ENCODE results near the gene ANKMY1. TPM values are rescaled to one million over a fixed set of nuclear protein-coding genes. Genes with fewer than 3 reads are reported as not detected.

The ANKMY1 gene
- total RNA-seq, 1 experiment from 2014 or later = 28.3 TPM

GRCh38 chr2:240466579-240467148 is 91.1 kb downstream of the ANKMY1 start:
- DNase-seq (ENCODE audit: low read depth, low spot score) (no peak), ATAC-seq (no peak)
- ChIA-PET POLR2A (no interaction called here), RAD21 (ENCODE audit: low non-redundant PET in 1 of 2, low total read pairs in 2 of 2, uncharacterized antibody in 2 of 2, unreplicated experiment in 2 of 2) (interaction anchor here in 1 of 2 experiments (0.7 kb wide), 1 partner anchor 234 kb away, joined by 3 read pairs; no protein-coding TSS in a partner anchor), CTCF (no interaction called here)
- no peaks in the 10 kb centered on the region for H3K9me3 ChIP-seq (ENCODE audit: control insufficient read depth in 1 of 2, insufficient read depth in 1 of 2, low read depth in 1 of 2, low read length in 2 of 2)
- H3K9ac ChIP-seq (ENCODE audit: low read length) = no peak overlapping the region
- no peak overlapping the region for H3K4me3 ChIP-seq (replicated peaks in 1 of 2; ENCODE audit: low read depth in 1 of 2, low read length in 2 of 2)
- H4K20me1 ChIP-seq (ENCODE audit: insufficient read depth) = no peaks in the 10 kb centered on the region
- H3K4me1 ChIP-seq (ENCODE audit: control insufficient read depth in 1 of 2, insufficient read depth in 2 of 2, low read length in 2 of 2) = no peaks in the 10 kb centered on the region
- intact Hi-C loops (cut with micrococcal nuclease) = no loop called here
- H2AFZ ChIP-seq (ENCODE audit: low read depth, low read length, poor library complexity, severe bottlenecking) = no peak overlapping the region
- TF ChIP-seq ZNF274 (IDR thresholded peaks at IDR 0.05; ENCODE audit: low read depth, low read length) (no peak), SIN3A (IDR thresholded peaks at IDR 0.05; ENCODE audit: low read depth) (no peak), EZH2phosphoT487 (IDR thresholded peaks at IDR 0.05; ENCODE audit: borderline replicate concordance) (no peak), YY1 (IDR thresholded peaks at IDR 0.05; ENCODE audit: extremely low read depth, insufficient replicate concordance, low read depth, low read length) (no peak), POLR2A (IDR thresholded peaks at IDR 0.05; ENCODE audit: borderline replicate concordance, extremely low read depth, insufficient read depth, insufficient read length) (no peak), SRF (IDR thresholded peaks at IDR 0.05; ENCODE audit: low read depth) (no peak), CTCF (IDR thresholded peaks at IDR 0.05 in 2 of 3, conservative IDR thresholded peaks at IDR 0.05 in 1 of 3; ENCODE audit: borderline replicate concordance in 1 of 3, insufficient read depth in 1 of 3, low read depth in 2 of 3, low read length in 2 of 3) (no peak), TCF7L2 (IDR thresholded peaks at IDR 0.05; ENCODE audit: borderline replicate concordance, extremely low read depth, insufficient read depth, insufficient read length) (no peak), EGR1 (IDR thresholded peaks at IDR 0.05; ENCODE audit: low read depth) (no peak), EZH2 (IDR thresholded peaks at IDR 0.05) (no peak), FOSL1 (IDR thresholded peaks at IDR 0.05; ENCODE audit: low read depth) (no peak), ELF1 (IDR thresholded peaks at IDR 0.05; ENCODE audit: borderline replicate concordance, low read depth) (no peak)
- TF ChIP-seq, protein P1, sequence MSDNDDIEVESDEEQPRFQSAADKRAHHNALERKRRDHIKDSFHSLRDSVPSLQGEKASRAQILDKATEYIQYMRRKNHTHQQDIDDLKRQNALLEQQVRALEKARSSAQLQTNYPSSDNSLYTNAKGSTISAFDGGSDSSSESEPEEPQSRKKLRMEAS (IDR thresholded peaks at IDR 0.05) = no peak
- TF ChIP-seq, protein P2, sequence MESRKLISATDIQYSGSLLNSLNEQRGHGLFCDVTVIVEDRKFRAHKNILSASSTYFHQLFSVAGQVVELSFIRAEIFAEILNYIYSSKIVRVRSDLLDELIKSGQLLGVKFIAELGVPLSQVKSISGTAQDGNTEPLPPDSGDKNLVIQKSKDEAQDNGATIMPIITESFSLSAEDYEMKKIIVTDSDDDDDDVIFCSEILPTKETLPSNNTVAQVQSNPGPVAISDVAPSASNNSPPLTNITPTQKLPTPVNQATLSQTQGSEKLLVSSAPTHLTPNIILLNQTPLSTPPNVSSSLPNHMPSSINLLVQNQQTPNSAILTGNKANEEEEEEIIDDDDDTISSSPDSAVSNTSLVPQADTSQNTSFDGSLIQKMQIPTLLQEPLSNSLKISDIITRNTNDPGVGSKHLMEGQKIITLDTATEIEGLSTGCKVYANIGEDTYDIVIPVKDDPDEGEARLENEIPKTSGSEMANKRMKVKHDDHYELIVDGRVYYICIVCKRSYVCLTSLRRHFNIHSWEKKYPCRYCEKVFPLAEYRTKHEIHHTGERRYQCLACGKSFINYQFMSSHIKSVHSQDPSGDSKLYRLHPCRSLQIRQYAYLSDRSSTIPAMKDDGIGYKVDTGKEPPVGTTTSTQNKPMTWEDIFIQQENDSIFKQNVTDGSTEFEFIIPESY (IDR thresholded peaks at IDR 0.05; ENCODE audit: extremely low read depth, insufficient replicate concordance, low read length) = no peak
- TF ChIP-seq, protein P3, sequence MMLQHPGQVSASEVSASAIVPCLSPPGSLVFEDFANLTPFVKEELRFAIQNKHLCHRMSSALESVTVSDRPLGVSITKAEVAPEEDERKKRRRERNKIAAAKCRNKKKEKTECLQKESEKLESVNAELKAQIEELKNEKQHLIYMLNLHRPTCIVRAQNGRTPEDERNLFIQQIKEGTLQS (IDR thresholded peaks at IDR 0.05) = no peak
- no peaks in the 10 kb centered on the region for H3K79me2 ChIP-seq (ENCODE audit: insufficient read depth, low read length)
- H3K27me3 ChIP-seq (ENCODE audit: insufficient read depth, low read length) = no peaks in the 10 kb centered on the region
- BruUV-seq (replicated peaks) = no TSS peak
- H3K4me2 ChIP-seq (ENCODE audit: low read length) = no peak overlapping the region
- peaks cover 0 to 15% of the 10 kb centered on the region in 2 experiments; a peak in 2 of 4 replicates for H3K36me3 ChIP-seq (ENCODE audit: control insufficient read depth in 1 of 2, insufficient read depth in 2 of 2, low read length in 2 of 2)
- no peaks in the 10 kb centered on the region for H3K9me2 ChIP-seq (ENCODE audit: insufficient read depth)
- no peak overlapping the region for H3K27ac ChIP-seq (ENCODE audit: low read depth, low read length)

All from HCT116 (cell line).